Glutamatergic neuron (in vitro differentiated cells): ENCODE data around the gene CCDC127. TPM values are rescaled to one million over a fixed set of nuclear protein-coding genes. Genes with fewer than 3 reads are reported as not detected.

Experiments used
- DNase-seq: peaks from one replicate; pipeline ENCODE4 v3.0.0; 2022
- H3K27ac Mint-ChIP-seq: one replicate; pipeline ENCODE4 v1.8.0; 2020; ENCODE audit warnings: mild to moderate bottlenecking, mixed read lengths, inconsistent platforms; ENCODE audit not compliant: unreplicated experiment
- H3K27me3 Mint-ChIP-seq: one replicate; pipeline ENCODE4 v1.8.0; 2020; ENCODE audit warnings: mild to moderate bottlenecking, moderate library complexity, mixed read lengths, inconsistent platforms; ENCODE audit not compliant: unreplicated experiment
- H3K36me3 Mint-ChIP-seq: one replicate; pipeline ENCODE4 v1.8.0; 2020; ENCODE audit warnings: mild to moderate bottlenecking, mixed read lengths, inconsistent platforms; ENCODE audit not compliant: unreplicated experiment
- H3K4me1 Mint-ChIP-seq: one replicate; pipeline ENCODE4 v1.8.0; 2020; ENCODE audit warnings: mild to moderate bottlenecking, low read depth, mixed read lengths, inconsistent platforms; ENCODE audit not compliant: unreplicated experiment
- H3K4me3 Mint-ChIP-seq: one replicate; pipeline ENCODE4 v1.8.0; 2020; ENCODE audit warnings: mild to moderate bottlenecking, mixed read lengths, inconsistent platforms; ENCODE audit not compliant: unreplicated experiment
- H3K9me3 Mint-ChIP-seq: one replicate; pipeline ENCODE4 v1.8.0; 2020; ENCODE audit warnings: mild to moderate bottlenecking, moderate library complexity, mixed read lengths, inconsistent platforms; ENCODE audit not compliant: unreplicated experiment
- total RNA-seq: library from RNA; stranded (reverse); fragmentation: NEBNext Ultra II Directional; extraction: Animal tissue kit (Norgen Biotek cat#: 25700); gene quantifications from one replicate; pipeline ENCODE4 v1.2.1, GENCODE V29; 2021; ENCODE audit not compliant: unreplicated experiment
- TF ChIP-seq, protein P1 (sequence below): fragments of 200-600 bp; sonication (generic); IDR thresholded peaks from one replicate; pipeline ENCODE4 v1.5.0; 2021; ENCODE audit not compliant: partially characterized antibody, unreplicated experiment

CCDC127 gene
- total RNA-seq, 1 donor from 2014 or later, result 11.9 TPM

DNA sequence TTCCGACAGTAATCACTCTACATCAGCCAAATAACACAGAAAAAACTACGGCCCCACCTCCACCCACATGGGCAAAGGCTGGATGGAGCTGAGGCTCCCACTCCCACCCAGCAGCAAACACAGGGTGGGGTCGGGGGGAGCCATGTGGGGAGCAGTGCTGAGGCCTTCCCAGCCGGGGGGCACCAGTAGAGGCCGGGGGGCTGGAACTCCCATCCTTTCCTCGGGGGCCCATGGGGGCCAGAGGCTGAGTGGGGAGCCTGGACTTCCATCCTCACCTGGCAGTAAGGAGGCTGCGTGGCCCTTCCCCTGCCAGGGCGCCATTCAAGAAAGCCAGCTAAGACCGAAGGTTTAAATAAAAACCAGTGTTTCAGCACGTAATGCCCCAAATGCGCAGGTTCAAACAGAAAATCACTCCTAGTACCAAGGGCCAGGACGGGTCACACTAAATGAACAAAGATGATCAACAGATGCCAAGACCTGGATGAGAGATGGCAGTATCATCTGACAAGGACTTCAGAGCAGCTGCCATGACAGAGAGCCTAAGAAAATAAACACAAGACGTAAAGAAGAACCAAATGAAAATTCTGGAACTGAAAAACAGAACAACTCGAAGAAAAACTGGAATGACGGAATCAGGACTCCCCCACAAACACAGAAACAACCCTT lies 9.4 kb downstream of the CCDC127 start:
- no peak for DNase-seq
- peaks cover 2% of the 10 kb centered on the region for H3K36me3 Mint-ChIP-seq
- H3K4me1 Mint-ChIP-seq, result peaks cover 21% of the 10 kb centered on the region
- H3K9me3 Mint-ChIP-seq, result peaks cover 4% of the 10 kb centered on the region
- no peak overlapping the region for H3K4me3 Mint-ChIP-seq
- H3K27me3 Mint-ChIP-seq, result peaks cover 3% of the 10 kb centered on the region
- TF ChIP-seq, protein P1, sequence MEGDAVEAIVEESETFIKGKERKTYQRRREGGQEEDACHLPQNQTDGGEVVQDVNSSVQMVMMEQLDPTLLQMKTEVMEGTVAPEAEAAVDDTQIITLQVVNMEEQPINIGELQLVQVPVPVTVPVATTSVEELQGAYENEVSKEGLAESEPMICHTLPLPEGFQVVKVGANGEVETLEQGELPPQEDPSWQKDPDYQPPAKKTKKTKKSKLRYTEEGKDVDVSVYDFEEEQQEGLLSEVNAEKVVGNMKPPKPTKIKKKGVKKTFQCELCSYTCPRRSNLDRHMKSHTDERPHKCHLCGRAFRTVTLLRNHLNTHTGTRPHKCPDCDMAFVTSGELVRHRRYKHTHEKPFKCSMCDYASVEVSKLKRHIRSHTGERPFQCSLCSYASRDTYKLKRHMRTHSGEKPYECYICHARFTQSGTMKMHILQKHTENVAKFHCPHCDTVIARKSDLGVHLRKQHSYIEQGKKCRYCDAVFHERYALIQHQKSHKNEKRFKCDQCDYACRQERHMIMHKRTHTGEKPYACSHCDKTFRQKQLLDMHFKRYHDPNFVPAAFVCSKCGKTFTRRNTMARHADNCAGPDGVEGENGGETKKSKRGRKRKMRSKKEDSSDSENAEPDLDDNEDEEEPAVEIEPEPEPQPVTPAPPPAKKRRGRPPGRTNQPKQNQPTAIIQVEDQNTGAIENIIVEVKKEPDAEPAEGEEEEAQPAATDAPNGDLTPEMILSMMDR, result no peak
- H3K27ac Mint-ChIP-seq, result no peak overlapping the region

DNA sequence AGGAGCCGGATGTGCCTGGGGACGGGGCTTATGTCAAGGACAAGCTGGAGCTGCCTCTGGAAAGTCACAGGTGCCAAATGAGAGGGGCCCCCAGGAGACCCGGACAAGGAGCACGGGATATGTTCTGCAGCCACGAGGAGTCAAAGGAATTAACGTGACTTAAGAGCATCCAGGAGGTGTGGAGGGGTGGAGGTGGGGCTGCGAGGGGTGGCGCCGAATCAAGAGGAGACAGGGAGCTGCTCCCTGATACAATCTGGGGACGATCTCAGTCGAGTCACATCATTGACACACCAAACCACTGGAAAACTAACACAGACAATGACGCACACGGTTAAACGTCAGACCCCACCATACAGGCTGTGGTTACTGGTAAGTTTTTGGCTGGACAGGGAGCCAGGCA lies 10.4 kb downstream of the CCDC127 start:
- no peaks in the 10 kb centered on the region for H3K36me3 Mint-ChIP-seq
- peaks cover 3% of the 10 kb centered on the region for H3K27me3 Mint-ChIP-seq
- peaks cover 4% of the 10 kb centered on the region for H3K9me3 Mint-ChIP-seq
- TF ChIP-seq, protein P1, result no peak
- H3K4me3 Mint-ChIP-seq, result peak overlapping the region; percentile 67
- no peak for DNase-seq
- no peak overlapping the region for H3K27ac Mint-ChIP-seq
- H3K4me1 Mint-ChIP-seq, result peaks cover 21% of the 10 kb centered on the region

DNA sequence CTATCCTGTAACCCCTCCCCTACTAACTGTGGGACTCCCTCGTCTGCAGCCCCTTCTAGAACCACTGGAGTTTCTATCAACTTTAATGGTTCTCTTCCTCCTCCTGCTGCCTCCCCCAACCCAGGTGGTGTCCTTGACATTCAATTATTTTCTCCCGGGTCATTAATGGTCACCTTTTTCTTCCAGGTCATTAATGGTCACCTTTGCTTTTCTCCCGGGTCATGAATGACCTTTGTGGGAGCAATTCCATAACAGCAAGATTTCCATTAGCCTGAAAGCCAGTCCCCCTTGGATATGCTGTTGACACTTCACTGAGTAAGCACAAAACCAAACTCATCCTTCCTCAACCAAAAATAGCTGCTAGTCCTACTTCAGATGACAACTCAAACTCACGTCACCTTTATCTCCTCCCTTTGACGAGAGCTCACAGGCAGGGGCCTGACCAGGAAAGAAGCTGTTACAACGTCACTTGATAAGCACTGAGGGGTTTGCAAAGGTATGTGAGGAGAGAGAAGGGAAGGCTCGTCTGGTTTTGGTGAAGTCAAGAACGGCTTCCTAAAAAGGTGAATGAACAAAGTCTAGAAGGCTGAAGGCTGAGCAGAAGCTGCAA lies 10.9 kb downstream of the CCDC127 start:
- H3K36me3 Mint-ChIP-seq, result no peaks in the 10 kb centered on the region
- DNase-seq, result no peak
- TF ChIP-seq, protein P1, result no peak
- no peak overlapping the region for H3K27ac Mint-ChIP-seq
- H3K4me1 Mint-ChIP-seq, result peaks cover 21% of the 10 kb centered on the region
- H3K4me3 Mint-ChIP-seq, result peak overlapping the region; percentile 67
- peaks cover 4% of the 10 kb centered on the region for H3K9me3 Mint-ChIP-seq
- H3K27me3 Mint-ChIP-seq, result peaks cover 3% of the 10 kb centered on the region

DNA sequence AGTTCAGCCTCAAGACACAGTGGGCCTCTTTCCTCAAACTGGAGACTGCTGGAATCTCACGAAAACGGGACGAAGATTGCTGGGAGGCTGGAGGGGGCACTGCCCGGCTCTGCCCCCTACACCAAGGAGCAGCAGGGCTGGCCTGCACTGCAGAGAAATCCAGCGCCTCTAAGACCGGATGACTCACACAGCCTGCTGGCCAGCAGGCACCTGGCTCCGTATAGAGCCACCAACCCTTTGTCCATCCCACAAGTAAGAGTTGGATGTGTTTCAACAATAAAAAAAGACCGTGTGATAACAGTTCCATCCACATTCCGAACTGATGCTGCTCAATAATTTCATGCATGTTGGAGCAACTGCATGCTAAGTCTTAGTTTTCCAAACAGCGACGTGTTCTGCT lies 11.5 kb downstream of the CCDC127 start:
- Mint-ChIP-seq H3K36me3 (no peaks in the 10 kb centered on the region), H3K27ac (no peak overlapping the region), H3K9me3 (peaks cover 4% of the 10 kb centered on the region), H3K4me3 (no peak overlapping the region), H3K27me3 (peaks cover 3% of the 10 kb centered on the region), H3K4me1 (peaks cover 27% of the 10 kb centered on the region)
- TF ChIP-seq, protein P1, result no peak
- DNase-seq, result no peak

DNA sequence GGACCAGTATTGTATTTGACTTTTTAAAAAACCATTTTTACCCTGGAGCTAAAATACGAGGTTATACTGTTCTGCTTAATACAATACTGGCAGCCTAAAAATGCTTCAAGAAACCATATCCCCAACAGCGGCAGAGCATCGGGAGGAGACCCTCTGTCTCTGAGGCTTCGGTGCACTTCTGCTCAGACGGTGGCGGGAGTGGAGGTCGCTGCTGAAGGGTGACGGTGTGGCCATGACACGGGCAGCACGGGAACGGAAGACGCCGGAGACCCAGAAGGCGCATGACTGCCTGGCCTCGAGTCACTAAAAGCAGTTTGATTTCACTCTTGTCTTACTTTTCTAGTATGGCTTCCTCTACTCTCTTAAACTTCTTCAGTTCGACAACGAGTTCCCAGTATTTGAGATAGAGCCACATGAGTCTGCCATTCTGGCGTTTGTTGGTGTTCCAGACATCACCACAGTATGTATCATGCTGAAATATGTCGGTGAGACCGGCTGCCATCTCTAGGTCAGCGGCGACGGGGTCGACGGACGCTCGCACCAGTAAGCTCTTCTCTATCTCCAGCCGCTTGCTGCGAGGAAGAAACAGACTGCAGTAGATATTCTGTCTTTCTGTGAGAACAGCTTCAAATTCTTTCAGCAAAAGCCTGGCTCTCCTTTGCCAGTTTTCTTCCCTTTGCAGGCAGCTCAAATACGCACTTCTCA lies 12.8 kb downstream of the CCDC127 start:
- no peaks in the 10 kb centered on the region for H3K36me3 Mint-ChIP-seq
- no peak overlapping the region for H3K27ac Mint-ChIP-seq
- no peak for DNase-seq

More for the DNA sequence above, 12.8 kb downstream of the CCDC127 start:
- peaks cover 3% of the 10 kb centered on the region for H3K27me3 Mint-ChIP-seq
- H3K4me1 Mint-ChIP-seq, result peaks cover 26% of the 10 kb centered on the region
- peaks cover 7% of the 10 kb centered on the region for H3K9me3 Mint-ChIP-seq
- no peak overlapping the region for H3K4me3 Mint-ChIP-seq
- TF ChIP-seq, protein P1, result no peak
